H1 (cell line): ENCODE results near the gene SSNA1. TPM values are rescaled to one million over a fixed set of nuclear protein-coding genes. Genes with fewer than 3 reads are reported as not detected.

Experiments
- CTCF ChIA-PET: fragments of 300-600 bp; sonication (Branson Sonifier 250); formaldehyde crosslinking; loops from one replicate; lab custom pipeline; 2021; ENCODE audit not compliant: partially characterized antibody; lab: Charles Lee
- POLR2A ChIA-PET: fragments of 300-600 bp; sonication (Branson Sonifier 250); formaldehyde crosslinking; loops from one replicate; lab custom pipeline; 2021; ENCODE audit warnings: inconsistent platforms; ENCODE audit not compliant: partially characterized antibody; lab: Charles Lee
- DNase-seq, 2 experiments: peaks; one replicate each; pipeline versions ENCODE4 v3.0.0 to v3.0.0-alpha.2; 2010 to 2022; ENCODE audit warnings: low spot score in 2 of 2, low read depth in 1 of 2, mixed read lengths in 1 of 2
- FAIRE-seq: peaks from 2 replicates; lab custom pipeline; 2011; peaks lifted over from hg19 to GRCh38; lab: Jason Lieb, UNC
- H2AFZ ChIP-seq: 2 replicates; pipeline ENCODE4 v1.8.1; 2012; ENCODE audit warnings: low read length, inconsistent platforms
- H2AK5ac ChIP-seq: 2 replicates; pipeline ENCODE4 v1.6.1; 2013; ENCODE audit warnings: low read depth, low read length
- H2BK120ac ChIP-seq: replicated peaks from 2 replicates; pipeline ENCODE3; 2013; ENCODE audit warnings: low read depth, low read length, inconsistent platforms
- H2BK12ac ChIP-seq: 2 replicates; pipeline ENCODE4 v1.6.1; 2013; ENCODE audit warnings: low read depth, low read length
- H2BK15ac ChIP-seq: 2 replicates; pipeline ENCODE4 v1.6.1; 2013; ENCODE audit warnings: low read length
- H2BK20ac ChIP-seq: 2 replicates; pipeline ENCODE4 v1.6.1; 2013; ENCODE audit warnings: low read length
- H2BK5ac ChIP-seq: 2 replicates; pipeline ENCODE4 v1.6.1; 2013; ENCODE audit warnings: low read depth, low read length
- H3K14ac ChIP-seq: 2 replicates; pipeline ENCODE4 v1.6.1; 2013; ENCODE audit warnings: inconsistent platforms; ENCODE audit not compliant: insufficient read length
- H3K18ac ChIP-seq: 2 replicates; pipeline ENCODE4 v1.6.1; 2013; ENCODE audit warnings: low read length; ENCODE audit errors: extremely low read depth
- H3K23ac ChIP-seq: 2 replicates; pipeline ENCODE4 v1.6.1; 2013; ENCODE audit warnings: inconsistent platforms; ENCODE audit not compliant: insufficient read length
- H3K23me2 ChIP-seq: 2 replicates; pipeline ENCODE4 v1.6.1; 2013; ENCODE audit warnings: low read depth, low read length
- H3K27ac ChIP-seq: 2 replicates; pipeline ENCODE4 v1.6.1; 2011; ENCODE audit warnings: low read depth, low read length, inconsistent platforms
- H3K27me3 ChIP-seq, 4 experiments: replicated peaks in 1 of 4; 1 replicate in 1 of 4; 2 replicates in 3 of 4; pipeline versions ENCODE4 v1.6.1 to v1.8.1; 2011 to 2013; ENCODE audit warnings: low read length in 3 of 4, mild to moderate bottlenecking in 3 of 4, inconsistent platforms in 2 of 4, mixed read lengths in 2 of 4, moderate library complexity in 1 of 4; ENCODE audit not compliant: control insufficient read depth in 3 of 4, insufficient read depth in 3 of 4; ENCODE audit errors: extremely low read depth in 1 of 4
- H3K36me3 ChIP-seq, 4 experiments: 2 replicates each; pipeline versions ENCODE4 v1.6.1 to v1.8.1; 2011 to 2013; ENCODE audit warnings: mild to moderate bottlenecking in 4 of 4, low read length in 3 of 4, moderate library complexity in 2 of 4, control low read depth in 1 of 4, inconsistent platforms in 1 of 4; ENCODE audit not compliant: insufficient read depth in 4 of 4, control insufficient read depth in 2 of 4
- H3K4ac ChIP-seq: replicated peaks from 2 replicates; pipeline ENCODE3; 2013; ENCODE audit warnings: low read length, low read depth, mixed read lengths, inconsistent platforms; ENCODE audit not compliant: insufficient read length
- H3K4me1 ChIP-seq, 4 experiments: replicated peaks in 1 of 4; 1 replicate in 1 of 4; 2 replicates in 3 of 4; pipeline versions ENCODE4 v1.6.1 to v1.8.1; 2011 to 2013; ENCODE audit warnings: low read length in 3 of 4, inconsistent platforms in 2 of 4, mixed read lengths in 1 of 4; ENCODE audit not compliant: insufficient read depth in 4 of 4, control insufficient read depth in 3 of 4
- H3K4me2 ChIP-seq, 2 experiments: 2 replicates each; pipeline versions ENCODE4 v1.6.1 to v1.8.1; 2011 to 2013; ENCODE audit warnings: low read depth in 2 of 2, low read length in 2 of 2, control low read depth in 1 of 2, inconsistent platforms in 1 of 2, mild to moderate bottlenecking in 1 of 2; ENCODE audit not compliant: insufficient read depth in 1 of 2
- H3K4me3 ChIP-seq, 4 experiments: fragments of 200-600, 300-600 bp in 1 of 4; sonication (generic), shearing (Covaris generic), sonication (Bioruptor Twin) in 1 of 4; 2 replicates each; pipeline versions ENCODE4 v1.5.1 to v1.8.1; 2011 to 2016; ENCODE audit warnings: low read length in 4 of 4, low read depth in 3 of 4, control low read depth in 2 of 4, inconsistent platforms in 2 of 4, mild to moderate bottlenecking in 2 of 4, mixed read lengths in 1 of 4, moderate library complexity in 1 of 4; ENCODE audit not compliant: insufficient read depth in 2 of 4; ENCODE audit errors: extremely low read depth in 1 of 4
- H3K56ac ChIP-seq: replicated peaks from 2 replicates; pipeline ENCODE3; 2013; ENCODE audit warnings: low read depth, mild to moderate bottlenecking, mixed read lengths, low read length, inconsistent platforms; ENCODE audit not compliant: insufficient read length
- H3K79me1 ChIP-seq: 2 replicates; pipeline ENCODE4 v1.6.1; 2013; ENCODE audit warnings: low read depth, low read length, control low read depth
- H3K79me2 ChIP-seq, 2 experiments: 2 replicates each; pipeline versions ENCODE4 v1.6.1 to v1.8.1; 2012 to 2013; ENCODE audit warnings: low read length in 2 of 2, mild to moderate bottlenecking in 2 of 2, inconsistent platforms in 1 of 2; ENCODE audit not compliant: insufficient read depth in 2 of 2, control insufficient read depth in 1 of 2
- H3K9ac ChIP-seq, 4 experiments: replicated peaks in 1 of 4; 1 replicate in 1 of 4; 2 replicates in 3 of 4; pipeline versions ENCODE4 v1.6.1 to v1.8.1; 2011 to 2013; ENCODE audit warnings: low read depth in 3 of 4, low read length in 3 of 4, control low read depth in 2 of 4, mild to moderate bottlenecking in 2 of 4, moderate library complexity in 2 of 4, inconsistent platforms in 1 of 4; ENCODE audit errors: extremely low read depth in 1 of 4
- H3K9me3 ChIP-seq, 2 experiments: 2 replicates each; pipeline versions ENCODE4 v1.6.1 to v1.8.1; 2012 to 2013; ENCODE audit warnings: mild to moderate bottlenecking in 2 of 2, moderate library complexity in 2 of 2, control low read depth in 1 of 2, inconsistent platforms in 1 of 2, low read depth in 1 of 2, low read length in 1 of 2, mixed read lengths in 1 of 2; ENCODE audit not compliant: insufficient read depth in 2 of 2
- H4K20me1 ChIP-seq, 2 experiments: replicated peaks in 1 of 2; 2 replicates each; pipeline versions ENCODE3 to v1.8.1; 2011 to 2013; ENCODE audit warnings: inconsistent platforms in 2 of 2, low read length in 2 of 2, mild to moderate bottlenecking in 1 of 2; ENCODE audit not compliant: insufficient read depth in 2 of 2, control insufficient read depth in 1 of 2
- H4K5ac ChIP-seq: 2 replicates; pipeline ENCODE4 v1.6.1; 2013; ENCODE audit warnings: low read length, low read depth, mixed read lengths, inconsistent platforms; ENCODE audit not compliant: insufficient read length
- H4K8ac ChIP-seq: 2 replicates; pipeline ENCODE4 v1.8.0; 2013; ENCODE audit warnings: mild to moderate bottlenecking, moderate library complexity, low read length, inconsistent platforms; ENCODE audit not compliant: insufficient read depth; ENCODE audit errors: extremely low read depth
- H4K91ac ChIP-seq: replicated peaks from 2 replicates; pipeline ENCODE3; 2013; ENCODE audit warnings: low read length, mixed read lengths, inconsistent platforms; ENCODE audit not compliant: insufficient read length
- BRCA1 ChIP-seq: IDR thresholded peaks from 2 replicates; pipeline ENCODE4 v1.6.1; 2012; ENCODE audit warnings: low read depth, low read length, improper control_type of control experiment
- WGBS, 2 experiments: shearing (Covaris generic) in 1 of 2; methylation state at CpG; one replicate each; pipeline versions ENCODE4 v1.1.6 to v1.1.7; 2013 to 2015; ENCODE audit warnings: low lambda C conversion rate in 2 of 2, mixed read lengths in 2 of 2, inconsistent platforms in 1 of 2, low coverage in 1 of 2, missing lambda C conversion rate in 1 of 2; ENCODE audit not compliant: insufficient replicate concordance in 2 of 2, insufficient coverage in 1 of 2, insufficient read length in 1 of 2; ENCODE audit errors: extremely low coverage in 1 of 2, missing lambda C conversion rate in 1 of 2; 5-methylcytosine and 5-hydroxymethylcytosine counted together
- polyA plus RNA-seq, 7 experiments: library from polyadenylated mRNA; depleted of rRNA in 3 of 7; stranded (reverse) in 5 of 7; unstranded in 2 of 7; fragments of >200 nt in 5 of 7; fragments of 200-250 nt in 2 of 7; gene quantifications; 1 replicate in 5 of 7; 2 replicates in 1 of 7; 4 replicates in 1 of 7; pipeline versions ENCODE4 v1.2.1 to v1.2.3, GENCODE V29; 2011 to 2013; ENCODE audit warnings: missing spikeins in 2 of 7, mixed read lengths in 2 of 7
- total RNA-seq: library from RNA; stranded (reverse); fragmentation: NEBNext Ultra II Directional; extraction: Animal tissue kit (Norgen Biotek cat#: 25700); gene quantifications from 2 replicates; pipeline ENCODE4 v1.2.1, GENCODE V29; 2021
- TF ChIP-seq, protein P1 (sequence below), 3 experiments: IDR thresholded peaks; 1 replicate in 2 of 3; 2 replicates in 1 of 3; pipeline versions ENCODE4 v1.5.1 to v1.6.1; 2011; ENCODE audit warnings: low read length in 3 of 3, mild to moderate bottlenecking in 3 of 3, inconsistent platforms in 2 of 3, low read depth in 1 of 3, moderate library complexity in 1 of 3; ENCODE audit not compliant: insufficient read depth in 1 of 3; ENCODE audit errors: control extremely low read depth in 1 of 3

The SSNA1 gene
- total and polyA plus RNA-seq, 2 of the 8 experiments (the other 6 are each of a cell fraction or from before 2014, with no cell fraction given), result 87.3 to 157 TPM

DNA sequence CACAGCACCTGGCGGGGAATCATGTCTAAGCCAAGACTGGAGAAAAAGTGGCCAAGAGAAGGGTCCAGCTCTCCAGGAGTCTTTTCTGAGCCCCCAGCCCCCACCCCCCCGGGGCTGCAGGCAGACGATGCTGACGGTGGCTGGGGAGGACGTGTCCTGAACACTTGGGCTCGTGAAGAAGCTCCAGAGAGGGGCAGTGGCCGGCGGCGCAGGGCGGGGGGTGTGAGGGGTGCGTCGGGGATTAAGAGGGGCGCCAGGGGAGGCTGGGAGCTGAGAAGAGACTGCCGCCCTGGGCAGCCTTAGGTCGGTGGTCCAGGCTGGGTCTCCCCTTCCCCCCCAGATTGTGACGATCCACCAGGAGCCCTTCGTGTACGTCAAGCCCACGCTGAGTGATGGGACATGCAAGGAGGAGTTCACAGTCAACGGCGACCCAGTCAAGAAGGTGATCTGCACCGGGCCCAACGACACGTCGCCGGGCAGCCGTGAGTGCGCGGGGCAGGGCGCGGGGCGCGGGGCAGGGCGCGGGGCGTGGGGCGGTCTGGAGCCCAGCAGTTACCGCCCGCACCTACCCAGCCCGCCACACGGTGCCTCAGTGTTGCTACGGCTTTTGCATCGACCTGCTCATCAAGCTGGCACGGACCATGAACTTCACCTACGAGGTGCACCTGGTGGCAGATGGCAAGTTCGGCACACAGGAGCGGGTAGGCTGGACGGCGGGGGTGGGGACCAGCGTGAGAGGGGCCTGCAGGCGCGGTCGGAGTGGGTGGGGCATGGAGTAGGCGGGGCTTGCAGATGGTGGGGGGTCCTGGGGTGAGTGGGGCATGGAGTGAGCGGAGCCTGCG is 27.5 kb upstream of the SSNA1 start:
- 58% methylated on average over 26 of the region's 56 CpGs; no CpG with 5 or more reads in 1 of the 2 experiments for WGBS, 2 experiments
- Histone ChIP-seq H2BK5ac (no peak overlapping the region), H2BK15ac (0 out of 2 replicates have a peak overlapping the region, but pooled peaks have one; percentile 40), H3K14ac (no peak overlapping the region), H2AK5ac (no peak overlapping the region), H4K5ac (no peak overlapping the region), H4K91ac (no peak overlapping the region), H3K27ac (no peak overlapping the region), H2BK120ac (no peak overlapping the region), H3K9ac (no peak overlapping the region), H3K4me1 (peaks cover 0 to 13% (median 12%) of the 10 kb centered on the region in 4 experiments; a peak in 6 of 7 replicates), H2BK20ac (no peak overlapping the region), H3K9me3 (no peaks in the 10 kb centered on the region), H4K8ac (no peak overlapping the region), H3K4me3 (peak overlapping the region in 1 of 4 experiments; percentile 38; a peak in 1 of 8 replicates), H3K23ac (no peak overlapping the region), H3K4me2 (peak overlapping the region; percentile 50 to 90), H3K18ac (no peak overlapping the region; the same call in 1 of the 2 replicates), H3K27me3 (peaks cover 52 to 96% (median 89%) of the 10 kb centered on the region in 4 experiments), H2AFZ (no peak overlapping the region), H3K56ac (no peak overlapping the region), H3K36me3 (no peaks in the 10 kb centered on the region), H3K23me2 (peaks cover 10% of the 10 kb centered on the region; the same call in 1 of the 2 replicates), H3K4ac (no peak overlapping the region), H3K79me2 (no peaks in the 10 kb centered on the region), H4K20me1 (peaks cover 0 to 20% of the 10 kb centered on the region in 2 experiments), H3K79me1 (no peaks in the 10 kb centered on the region; the same call in 1 of the 2 replicates), H2BK12ac (no peak overlapping the region)
- POLR2A ChIA-PET, result interaction anchor here (1.2 to 2.0 kb wide), 2 partner anchors 16 to 80 kb away, joined by 3 to 5 read pairs; partner anchors contain the start of gene TUBB4B
- CTCF ChIA-PET, result interaction anchor here (0.8 to 4.0 kb wide), 10 partner anchors 11 to 180 kb away, joined by 3 to 16 read pairs (median 4); partner anchors contain the start of genes CYSRT1, GRIN1 and TMEM210
- TF ChIP-seq, protein P1, sequence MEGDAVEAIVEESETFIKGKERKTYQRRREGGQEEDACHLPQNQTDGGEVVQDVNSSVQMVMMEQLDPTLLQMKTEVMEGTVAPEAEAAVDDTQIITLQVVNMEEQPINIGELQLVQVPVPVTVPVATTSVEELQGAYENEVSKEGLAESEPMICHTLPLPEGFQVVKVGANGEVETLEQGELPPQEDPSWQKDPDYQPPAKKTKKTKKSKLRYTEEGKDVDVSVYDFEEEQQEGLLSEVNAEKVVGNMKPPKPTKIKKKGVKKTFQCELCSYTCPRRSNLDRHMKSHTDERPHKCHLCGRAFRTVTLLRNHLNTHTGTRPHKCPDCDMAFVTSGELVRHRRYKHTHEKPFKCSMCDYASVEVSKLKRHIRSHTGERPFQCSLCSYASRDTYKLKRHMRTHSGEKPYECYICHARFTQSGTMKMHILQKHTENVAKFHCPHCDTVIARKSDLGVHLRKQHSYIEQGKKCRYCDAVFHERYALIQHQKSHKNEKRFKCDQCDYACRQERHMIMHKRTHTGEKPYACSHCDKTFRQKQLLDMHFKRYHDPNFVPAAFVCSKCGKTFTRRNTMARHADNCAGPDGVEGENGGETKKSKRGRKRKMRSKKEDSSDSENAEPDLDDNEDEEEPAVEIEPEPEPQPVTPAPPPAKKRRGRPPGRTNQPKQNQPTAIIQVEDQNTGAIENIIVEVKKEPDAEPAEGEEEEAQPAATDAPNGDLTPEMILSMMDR (IDR thresholded peaks at IDR 0.05; ENCODE audit: control extremely low read depth in 1 of 3, insufficient read depth in 1 of 3, low read depth in 1 of 3, low read length in 3 of 3), result peak in 1 of 3 experiments; percentile 9; a peak in 1 of 4 replicates
- TF ChIP-seq BRCA1, result no peak
- peak in 1 of 2 experiments; percentile 76 for DNase-seq
- FAIRE-seq, result no peak
